Uterine smooth muscle cell (primary cell): ENCODE results near the gene ALOX5. TPM values are rescaled to one million over a fixed set of nuclear protein-coding genes. Genes with fewer than 3 reads are reported as not detected.

Source experiments
- total RNA-seq: library from RNA; depleted of rRNA; stranded (reverse); fragments of >200 nt; gene quantifications from 2 replicates; pipeline ENCODE4 v1.2.3, GENCODE V29; 2014

The ALOX5 gene
- not detected in 2 replicates for total RNA-seq

GRCh38 chr10:45373576-45374349 is at the start of gene ALOX5:
TSS of gene ALOX5 (plus strand) at chr10:45374216. CDS start at chr10:45374280, 64 bp downstream.

Other genes starting within 250 kb of the ALOX5 start
- not detected in 2 replicates for gene OR13A1, start 58.6 kb upstream of the ALOX5 start, total RNA-seq